DND-41 (cell line): Measurements from ENCODE around the gene JMJD1C.
"Not testable (repeated sequence)": the region's sequence is repeated elsewhere in the genome, so short reads cannot be mapped to it uniquely, and the experiment has no call there.

ENCODE experiments used
- ATAC-seq: fragments of 200-7000 bp; cut with Tn5 transposase; 3 replicates; pipeline ENCODE4 v1.9.1; 2021; ENCODE audit warnings: low read depth; ENCODE audit not compliant: insufficient read depth
- DNase-seq: peaks from one replicate; pipeline ENCODE4 v3.0.0-alpha.2; 2020
- H2AFZ ChIP-seq: 2 replicates; pipeline ENCODE4 v1.6.0; 2012; ENCODE audit warnings: low read depth, low read length
- H3K27ac ChIP-seq: 2 replicates; pipeline ENCODE4 v1.5.1; 2012; ENCODE audit warnings: low read length, inconsistent platforms
- H3K27me3 ChIP-seq: fragments of 200-600 bp; sonication (generic); 2 replicates; pipeline ENCODE4 v1.6.0; 2012; ENCODE audit warnings: low read length, mild to moderate bottlenecking, inconsistent platforms; ENCODE audit not compliant: insufficient read depth, poor library complexity
- H3K36me3 ChIP-seq: 2 replicates; pipeline ENCODE4 v1.5.1; 2012; ENCODE audit warnings: low read length, inconsistent platforms; ENCODE audit not compliant: insufficient read depth
- H3K4me1 ChIP-seq: 2 replicates; pipeline ENCODE4 v1.5.1; 2012; ENCODE audit warnings: mild to moderate bottlenecking, low read length; ENCODE audit not compliant: insufficient read depth
- H3K4me2 ChIP-seq: 2 replicates; pipeline ENCODE4 v1.6.0; 2012; ENCODE audit warnings: mild to moderate bottlenecking, moderate library complexity, low read length, inconsistent platforms; ENCODE audit not compliant: insufficient read depth
- H3K4me3 ChIP-seq, 2 experiments: fragments of 200-600 bp in 1 of 2; shearing (Covaris generic) in 1 of 2; 2 replicates each; pipeline ENCODE4 v1.5.1; 2012 to 2016; ENCODE audit warnings: inconsistent platforms in 2 of 2, low read length in 2 of 2, mild to moderate bottlenecking in 2 of 2, low read depth in 1 of 2, moderate library complexity in 1 of 2
- H3K79me2 ChIP-seq: 2 replicates; pipeline ENCODE4 v1.6.0; 2012; ENCODE audit warnings: low read length, inconsistent platforms; ENCODE audit not compliant: insufficient read depth
- H3K9ac ChIP-seq: 2 replicates; pipeline ENCODE4 v1.6.0; 2012; ENCODE audit warnings: low read depth, mild to moderate bottlenecking, inconsistent platforms, low read length, moderate library complexity
- H3K9me3 ChIP-seq: 2 replicates; pipeline ENCODE4 v1.5.1; 2012; ENCODE audit warnings: low read length, moderate library complexity, mild to moderate bottlenecking, inconsistent platforms; ENCODE audit not compliant: insufficient read depth, severe bottlenecking
- H4K20me1 ChIP-seq: 2 replicates; pipeline ENCODE4 v1.6.0; 2012; ENCODE audit warnings: low read length; ENCODE audit not compliant: insufficient read depth
- CTCF ChIP-seq: IDR thresholded peaks from 2 replicates; pipeline ENCODE4 v1.5.1; 2012; ENCODE audit warnings: borderline replicate concordance, low read length, moderate library complexity, mild to moderate bottlenecking; ENCODE audit not compliant: poor library complexity, severe bottlenecking; ENCODE audit errors: extremely low read depth
- EZH2 ChIP-seq: IDR thresholded peaks from 3 replicates; pipeline ENCODE4 v1.6.1; 2012; ENCODE audit warnings: borderline replicate concordance, low read depth, mild to moderate bottlenecking, moderate library complexity, low read length, inconsistent platforms; ENCODE audit not compliant: severe bottlenecking

JMJD1C gene

GRCh38 chr10:63501954-63502353 is 36.2 kb upstream of the JMJD1C start:
- Histone ChIP-seq H3K4me2 (no peak overlapping the region), H3K27ac (no peak overlapping the region), H3K9me3 (no peaks in the 10 kb centered on the region), H3K4me1 (no peaks in the 10 kb centered on the region), H3K36me3 (no peaks in the 10 kb centered on the region), H3K4me3 (no peak overlapping the region), H2AFZ (no peak overlapping the region), H3K9ac (no peak overlapping the region), H3K79me2 (peaks cover 99% of the 10 kb centered on the region), H3K27me3 (no peaks in the 10 kb centered on the region), H4K20me1 (peaks cover 73% of the 10 kb centered on the region)
- ATAC-seq (no peak), DNase-seq (no peak)
- no peak for TF ChIP-seq EZH2
- TF ChIP-seq CTCF: no peak

- ATAC-seq, H3K36me3 ChIP-seq: not testable (repeated sequence)
Measured at GRCh38 chr10:63500551-63500950, 34.8 kb upstream of the JMJD1C start.

GRCh38 chr10:63498665-63499064 is 32.9 kb upstream of the JMJD1C start:
- 0 out of 2 replicates have a peak, but pooled peaks cover 5% of the 10 kb centered on the region for H3K36me3 ChIP-seq
- H2AFZ ChIP-seq: no peak overlapping the region
- no peak for DNase-seq
- ATAC-seq: no peak
- H3K4me2 ChIP-seq: no peak overlapping the region
- TF ChIP-seq CTCF: no peak
- no peak for TF ChIP-seq EZH2
- no peaks in the 10 kb centered on the region for H3K27me3 ChIP-seq
- H3K27ac ChIP-seq: no peak overlapping the region
- H3K79me2 ChIP-seq: peaks cover 97% of the 10 kb centered on the region
- H3K9me3 ChIP-seq: no peaks in the 10 kb centered on the region
- H3K9ac ChIP-seq: no peak overlapping the region
- no peak overlapping the region for H3K4me3 ChIP-seq
- peaks cover 60% of the 10 kb centered on the region for H4K20me1 ChIP-seq
- H3K4me1 ChIP-seq: no peaks in the 10 kb centered on the region

More at GRCh38 chr10:63500551-63500950, 34.8 kb upstream of the JMJD1C start:
- H3K9ac ChIP-seq, H3K4me1 ChIP-seq, H3K27ac ChIP-seq, H3K9me3 ChIP-seq, H3K4me3 ChIP-seq, H2AFZ ChIP-seq, DNase-seq, H3K4me2 ChIP-seq, H3K27me3 ChIP-seq: not testable (repeated sequence)
- Histone ChIP-seq H3K79me2 (peaks cover 99% of the 10 kb centered on the region), H4K20me1 (peaks cover 65% of the 10 kb centered on the region)

- 0 out of 2 replicates have a peak, but pooled peaks cover 5% of the 10 kb centered on the region for H3K36me3 ChIP-seq
- no peaks in the 10 kb centered on the region for H3K9me3 ChIP-seq
- H3K4me2 ChIP-seq: no peak overlapping the region
- H3K4me3 ChIP-seq: no peak overlapping the region
- no peaks in the 10 kb centered on the region for H3K27me3 ChIP-seq
- peaks cover 96% of the 10 kb centered on the region for H3K79me2 ChIP-seq
- no peak for ATAC-seq
- TF ChIP-seq CTCF (no peak), EZH2 (no peak)
- H3K27ac ChIP-seq: no peak overlapping the region
- H2AFZ ChIP-seq: no peak overlapping the region
- no peak overlapping the region for H3K9ac ChIP-seq
- no peaks in the 10 kb centered on the region for H3K4me1 ChIP-seq
- no peak for DNase-seq
- H4K20me1 ChIP-seq: peaks cover 48% of the 10 kb centered on the region; the same call in 1 of the 2 replicates
Measured at GRCh38 chr10:63497321-63497720, 31.5 kb upstream of the JMJD1C start.
